GM19467 (cell line): ENCODE data around the gene FAM171A2.

Source experiments
- ATAC-seq: cut with Tn5 transposase; IDR thresholded peaks from one replicate; pipeline ENCODE4 v1.9.1; 2021; ENCODE audit warnings: mild to moderate bottlenecking, moderate library complexity; ENCODE audit not compliant: unreplicated experiment

The FAM171A2 gene

GRCh38 chr17:44308320-44308818, 55.3 kb downstream of the FAM171A2 start, which contains the start of gene RUNDC3A:
Gene RUNDC3A, plus strand, starts transcription at chr17:44308601. Its CDS starts 232 bp downstream, at chr17:44308833.
- ATAC-seq, result no peak

GRCh38 chr17:44307387-44308186, 56.1 kb downstream of the FAM171A2 start:
- ATAC-seq, result no peak

- ATAC-seq, result no peak
Measured at GRCh38 chr17:44304651-44305050, 59.0 kb downstream of the FAM171A2 start.
